ENCODE measurements around the gene FXYD6.
A peak's percentile ranks its signal among the peaks of the same experiment; 100 is the strongest.

The FXYD6 gene

DNA sequence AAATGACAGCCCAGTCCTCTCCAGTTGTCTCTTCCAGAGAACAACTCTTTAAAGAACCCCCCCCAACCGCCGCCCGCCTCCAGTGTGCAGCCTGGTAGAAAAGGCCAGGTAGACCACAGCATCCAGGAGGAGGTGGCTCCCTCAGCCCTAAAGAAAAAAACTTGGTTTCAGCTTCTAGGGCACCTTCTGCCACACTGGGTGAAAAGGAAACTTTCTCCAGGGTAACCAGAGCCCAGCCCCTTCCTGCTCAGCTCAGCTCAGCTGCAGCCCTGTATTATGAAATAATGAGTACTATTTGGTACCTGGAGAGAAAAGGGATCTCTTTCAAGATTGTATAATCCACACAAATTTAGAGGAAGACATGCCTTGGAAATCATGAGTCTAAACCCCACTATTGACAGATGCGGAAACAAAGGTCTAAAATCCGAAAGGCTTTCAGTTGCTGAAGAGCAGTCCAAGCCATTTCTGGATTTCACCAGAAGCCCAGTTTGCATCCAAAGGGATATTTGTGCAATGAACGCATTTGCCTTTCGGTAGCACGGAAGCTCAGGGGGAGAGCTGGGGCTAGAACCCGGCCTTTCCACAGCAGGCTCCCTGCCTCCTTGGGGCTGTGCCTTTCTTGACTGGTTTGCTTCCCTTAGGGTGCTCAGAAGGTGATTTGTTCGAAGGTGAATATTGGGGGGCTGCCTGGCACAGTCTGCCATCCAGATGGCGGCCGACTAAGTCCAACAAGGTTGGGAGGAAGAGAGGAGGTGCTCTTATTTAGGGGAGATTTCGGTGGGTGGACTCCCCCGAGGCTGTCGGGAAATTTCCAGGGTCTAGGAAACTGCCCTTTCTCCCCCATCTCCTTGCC is 3.3 kb downstream of the FXYD6 start:
- Histone ChIP-seq H3K4me1 (ENCODE audit: low read depth, poor library complexity, severe bottlenecking) (peaks cover 24% of the 10 kb centered on the region), H3K27me3 (ENCODE audit: insufficient read depth, low read depth) (no peaks in the 10 kb centered on the region), H3K36me3 (ENCODE audit: insufficient read depth) (no peaks in the 10 kb centered on the region), H3K4me3 (IDR thresholded peaks at IDR 0.05; ENCODE audit: insufficient read depth, low read depth, low read length) (no peak overlapping the region), H3K4me2 (peak overlapping the region; percentile 29; the same call in 1 of the 2 replicates), H2AFZ (ENCODE audit: low read depth) (no peak overlapping the region), H3K79me2 (ENCODE audit: insufficient read depth, low read depth) (no peaks in the 10 kb centered on the region), H3K9ac (no peak overlapping the region), H4K20me1 (ENCODE audit: insufficient read depth) (no peaks in the 10 kb centered on the region), H3K27ac (no peak overlapping the region)
- TF ChIP-seq, protein P1, sequence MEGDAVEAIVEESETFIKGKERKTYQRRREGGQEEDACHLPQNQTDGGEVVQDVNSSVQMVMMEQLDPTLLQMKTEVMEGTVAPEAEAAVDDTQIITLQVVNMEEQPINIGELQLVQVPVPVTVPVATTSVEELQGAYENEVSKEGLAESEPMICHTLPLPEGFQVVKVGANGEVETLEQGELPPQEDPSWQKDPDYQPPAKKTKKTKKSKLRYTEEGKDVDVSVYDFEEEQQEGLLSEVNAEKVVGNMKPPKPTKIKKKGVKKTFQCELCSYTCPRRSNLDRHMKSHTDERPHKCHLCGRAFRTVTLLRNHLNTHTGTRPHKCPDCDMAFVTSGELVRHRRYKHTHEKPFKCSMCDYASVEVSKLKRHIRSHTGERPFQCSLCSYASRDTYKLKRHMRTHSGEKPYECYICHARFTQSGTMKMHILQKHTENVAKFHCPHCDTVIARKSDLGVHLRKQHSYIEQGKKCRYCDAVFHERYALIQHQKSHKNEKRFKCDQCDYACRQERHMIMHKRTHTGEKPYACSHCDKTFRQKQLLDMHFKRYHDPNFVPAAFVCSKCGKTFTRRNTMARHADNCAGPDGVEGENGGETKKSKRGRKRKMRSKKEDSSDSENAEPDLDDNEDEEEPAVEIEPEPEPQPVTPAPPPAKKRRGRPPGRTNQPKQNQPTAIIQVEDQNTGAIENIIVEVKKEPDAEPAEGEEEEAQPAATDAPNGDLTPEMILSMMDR (conservative IDR thresholded peaks at IDR 0.05; ENCODE audit: low read depth, low read length): no peak

DNA sequence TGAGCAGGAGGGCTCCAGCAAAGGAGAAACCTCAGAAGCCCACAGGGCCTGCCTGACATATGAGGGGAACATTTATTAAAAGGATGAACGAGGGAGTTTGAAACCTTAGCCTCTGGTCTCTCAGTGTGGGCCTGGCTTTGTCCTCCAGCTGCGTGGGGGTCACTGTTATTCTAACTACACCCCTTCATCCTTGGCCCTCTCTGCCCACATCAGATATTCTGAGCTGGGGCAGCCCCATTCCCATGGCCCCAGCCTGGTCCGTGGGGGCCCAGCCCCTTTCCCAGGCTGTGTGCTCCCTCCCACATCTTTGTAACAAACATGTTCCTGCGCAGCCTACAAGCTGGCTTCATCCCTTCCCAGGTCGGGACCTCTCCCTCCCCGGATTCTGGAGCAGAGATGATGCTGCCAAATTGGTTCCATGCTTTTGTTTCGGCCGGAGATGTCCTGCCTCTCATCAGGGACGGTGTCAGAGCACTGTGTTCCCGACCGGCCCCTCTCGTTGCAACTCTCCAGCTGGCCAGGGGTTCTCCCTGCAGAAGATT is 4.0 kb downstream of the FXYD6 start:
- peak overlapping the region; percentile 29; the same call in 1 of the 2 replicates for H3K4me2 ChIP-seq
- H4K20me1 ChIP-seq (ENCODE audit: insufficient read depth): no peaks in the 10 kb centered on the region
- no peaks in the 10 kb centered on the region for H3K36me3 ChIP-seq (ENCODE audit: insufficient read depth)
- no peaks in the 10 kb centered on the region for H3K79me2 ChIP-seq (ENCODE audit: insufficient read depth, low read depth)
- TF ChIP-seq, protein P1 (conservative IDR thresholded peaks at IDR 0.05; ENCODE audit: low read depth, low read length): no peak
- H3K4me1 ChIP-seq (ENCODE audit: low read depth, poor library complexity, severe bottlenecking): peaks cover 24% of the 10 kb centered on the region
- H3K27ac ChIP-seq: no peak overlapping the region
- no peak overlapping the region for H3K4me3 ChIP-seq (IDR thresholded peaks at IDR 0.05; ENCODE audit: insufficient read depth, low read depth, low read length)
- no peaks in the 10 kb centered on the region for H3K27me3 ChIP-seq (ENCODE audit: insufficient read depth, low read depth)
- no peak overlapping the region for H2AFZ ChIP-seq (ENCODE audit: low read depth)
- H3K9ac ChIP-seq: no peak overlapping the region

DNA sequence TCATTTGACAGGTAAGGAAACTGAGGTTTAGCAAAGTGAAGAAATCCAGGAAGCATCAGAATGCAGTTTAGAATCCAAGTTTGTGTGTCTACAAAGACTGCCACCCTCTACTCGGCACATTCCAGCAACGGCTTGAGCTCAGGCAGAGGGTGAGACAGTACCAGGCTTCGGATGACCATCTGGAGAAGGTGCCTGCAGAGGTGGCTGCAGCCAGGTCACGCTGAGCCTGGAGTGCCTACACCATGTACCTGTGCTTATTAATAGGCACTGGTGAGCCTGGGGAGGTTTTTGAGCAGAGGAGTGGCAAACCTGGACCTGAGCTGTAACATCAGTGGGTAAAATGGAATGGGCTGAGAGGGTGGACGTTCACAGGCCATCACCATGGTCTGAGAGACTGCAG is 4.7 kb downstream of the FXYD6 start:
- no peaks in the 10 kb centered on the region for H3K79me2 ChIP-seq (ENCODE audit: insufficient read depth, low read depth)
- H3K4me1 ChIP-seq (ENCODE audit: low read depth, poor library complexity, severe bottlenecking): peaks cover 24% of the 10 kb centered on the region
- H4K20me1 ChIP-seq (ENCODE audit: insufficient read depth): no peaks in the 10 kb centered on the region
- no peak overlapping the region for H3K4me2 ChIP-seq
- no peak overlapping the region for H3K27ac ChIP-seq
- no peaks in the 10 kb centered on the region for H3K27me3 ChIP-seq (ENCODE audit: insufficient read depth, low read depth)
- no peak overlapping the region for H3K4me3 ChIP-seq (IDR thresholded peaks at IDR 0.05; ENCODE audit: insufficient read depth, low read depth, low read length)
- TF ChIP-seq, protein P1 (conservative IDR thresholded peaks at IDR 0.05; ENCODE audit: low read depth, low read length): no peak
- H3K36me3 ChIP-seq (ENCODE audit: insufficient read depth): no peaks in the 10 kb centered on the region
- no peak overlapping the region for H2AFZ ChIP-seq (ENCODE audit: low read depth)
- no peak overlapping the region for H3K9ac ChIP-seq

DNA sequence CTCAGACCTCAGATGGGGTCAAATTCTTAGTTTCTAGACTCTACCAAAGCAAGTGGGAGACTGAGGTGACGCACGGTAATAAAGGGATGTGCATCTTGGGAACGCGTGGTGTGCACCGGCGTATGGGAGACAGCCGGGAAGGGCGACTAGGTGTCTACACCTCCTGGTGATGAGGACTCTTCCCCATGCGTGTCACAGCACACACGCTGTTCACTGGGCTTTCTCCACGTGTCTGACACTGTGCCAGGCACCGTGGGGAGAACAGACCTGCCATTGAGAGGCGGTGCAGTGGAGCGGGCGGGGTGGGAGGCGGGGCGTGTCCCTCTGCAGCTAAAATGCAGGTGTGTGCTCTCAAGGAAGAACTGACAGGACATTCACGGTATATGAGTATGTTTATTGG is 5.3 kb downstream of the FXYD6 start:
- no peak overlapping the region for H3K9ac ChIP-seq
- H3K36me3 ChIP-seq (ENCODE audit: insufficient read depth): no peaks in the 10 kb centered on the region
- no peaks in the 10 kb centered on the region for H3K79me2 ChIP-seq (ENCODE audit: insufficient read depth, low read depth)
- H3K4me3 ChIP-seq (IDR thresholded peaks at IDR 0.05; ENCODE audit: insufficient read depth, low read depth, low read length): no peak overlapping the region
- TF ChIP-seq, protein P1 (conservative IDR thresholded peaks at IDR 0.05; ENCODE audit: low read depth, low read length): no peak
- H2AFZ ChIP-seq (ENCODE audit: low read depth): no peak overlapping the region
- H3K4me2 ChIP-seq: no peak overlapping the region
- no peaks in the 10 kb centered on the region for H4K20me1 ChIP-seq (ENCODE audit: insufficient read depth)
- no peak overlapping the region for H3K27ac ChIP-seq
- H3K27me3 ChIP-seq (ENCODE audit: insufficient read depth, low read depth): no peaks in the 10 kb centered on the region
- H3K4me1 ChIP-seq (ENCODE audit: low read depth, poor library complexity, severe bottlenecking): peaks cover 24% of the 10 kb centered on the region

All from KMS-11 (cell line).